Right ventricle myocardium inferior (tissue), 1 donor: ENCODE results near the gene MYCT1. TPM values are rescaled to one million over a fixed set of nuclear protein-coding genes. Genes with fewer than 3 reads are reported as not detected.

Experiments
- ATAC-seq: fragments of 200-7000 bp; cut with Tn5 transposase; one replicate; pipeline ENCODE4 v1.9.1; 2020; ENCODE audit warnings: mild to moderate bottlenecking, moderate library complexity
- DNase-seq: peaks from one replicate; pipeline ENCODE4 v3.0.0; 2021; ENCODE audit errors: missing footprints
- intact Hi-C: fragments of 100-400 bp; cut with DNase I; formaldehyde crosslinking; loops from one replicate; pipeline ENCODE4 v1.11.0; 2022
- total RNA-seq: library from RNA; stranded (reverse); fragmentation: NEBNext Ultra II Directional; extraction: Animal tissue kit (Norgen Biotek cat#: 25700); gene quantifications from one replicate; pipeline ENCODE4 v1.2.1, GENCODE V29; 2021
- donor health status: DM: no; HTN: yes; CAD: no; lungs with severe emphysema.

MYCT1 gene
- total RNA-seq, 1 donor from 2014 or later = 17.6 TPM

DNA sequence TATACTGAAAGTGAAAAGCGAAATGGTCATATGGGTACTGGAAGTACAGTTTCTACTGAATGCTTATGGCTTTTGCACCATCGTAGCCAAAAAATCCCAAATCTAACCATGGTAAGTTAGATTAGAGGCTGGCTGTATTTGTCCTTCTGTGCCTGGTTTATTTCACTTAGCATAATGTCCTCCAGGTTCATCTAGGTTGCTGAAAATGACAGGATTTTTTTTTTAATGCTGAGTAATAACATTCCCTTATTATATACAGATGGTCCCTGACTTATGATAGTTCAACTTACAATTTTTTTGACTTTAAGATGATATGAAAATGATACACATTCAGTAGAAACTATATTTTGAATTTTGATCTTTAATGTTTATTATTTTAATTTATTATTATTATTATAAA, 7.6 kb downstream of the MYCT1 start:
- no peak for ATAC-seq
- intact Hi-C loops = no loop called here
- DNase-seq = no peak

- no peak for DNase-seq
- intact Hi-C loops = no loop called here
- ATAC-seq = no peak
Observed at GRCh38 chr6:152716322-152716721, 18.6 kb downstream of the MYCT1 start.

DNA sequence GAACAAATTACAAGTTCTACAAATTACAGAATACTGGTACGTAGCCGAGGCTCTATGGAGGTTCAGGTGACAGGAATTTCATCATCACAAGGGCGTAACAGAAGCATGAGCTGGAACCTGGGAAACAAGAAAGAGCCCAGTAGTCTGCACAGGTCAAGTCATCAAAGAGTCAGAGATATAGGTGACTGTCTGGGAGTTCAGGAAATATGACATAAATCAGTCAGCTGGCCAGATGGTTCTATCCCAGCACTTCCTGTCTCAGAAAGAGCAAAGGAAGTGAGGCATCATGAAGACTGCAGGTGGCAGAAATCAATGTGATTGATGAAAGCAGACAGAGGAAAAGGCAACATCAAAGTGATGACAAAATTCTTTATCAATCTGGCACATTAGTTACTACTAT, 23.3 kb downstream of the MYCT1 start:
- ATAC-seq = no peak

GRCh38 chr6:152721956-152722355, 24.3 kb downstream of the MYCT1 start:
- DNase-seq (no peak), ATAC-seq (no peak)
- intact Hi-C loops = no loop called here

More for the DNA sequence above, 23.3 kb downstream of the MYCT1 start:
- DNase-seq = no peak
- intact Hi-C loops = no loop called here

GRCh38 chr6:152723398-152723797, 25.7 kb downstream of the MYCT1 start:
- intact Hi-C loops = no loop called here
- ATAC-seq = no peak
- DNase-seq = no peak

- DNase-seq = no peak
- intact Hi-C loops = no loop called here
- no peak for ATAC-seq
Observed at GRCh38 chr6:152726313-152726712, 28.6 kb downstream of the MYCT1 start.

- DNase-seq = no peak
- intact Hi-C loops = no loop called here
- no peak for ATAC-seq
Observed at GRCh38 chr6:152727507-152727906, 29.8 kb downstream of the MYCT1 start.

DNA sequence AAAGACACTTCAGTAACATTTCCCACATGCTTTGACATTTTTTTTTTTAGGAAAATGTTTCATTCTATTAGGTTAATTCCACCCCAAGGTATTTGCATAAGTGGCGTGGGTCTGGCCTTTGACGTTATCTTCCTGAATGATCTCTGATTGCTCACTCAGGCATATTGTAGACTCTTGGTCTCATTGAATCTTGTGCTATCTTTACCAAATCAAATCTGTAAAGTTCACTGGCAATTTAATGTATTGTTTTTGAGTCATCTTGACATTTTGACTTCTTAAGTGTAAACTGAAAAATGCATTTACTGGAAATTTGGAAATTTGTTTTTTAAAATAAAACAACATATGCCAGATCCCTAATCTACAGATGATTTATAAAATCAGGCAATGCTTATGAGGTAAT, 36.9 kb downstream of the MYCT1 start:
- DNase-seq (no peak), ATAC-seq (no peak)
- intact Hi-C loops = no loop called here

- ATAC-seq (no peak), DNase-seq (no peak)
- intact Hi-C loops = no loop called here
Observed at GRCh38 chr6:152736687-152737273, 39.1 kb downstream of the MYCT1 start.

DNA sequence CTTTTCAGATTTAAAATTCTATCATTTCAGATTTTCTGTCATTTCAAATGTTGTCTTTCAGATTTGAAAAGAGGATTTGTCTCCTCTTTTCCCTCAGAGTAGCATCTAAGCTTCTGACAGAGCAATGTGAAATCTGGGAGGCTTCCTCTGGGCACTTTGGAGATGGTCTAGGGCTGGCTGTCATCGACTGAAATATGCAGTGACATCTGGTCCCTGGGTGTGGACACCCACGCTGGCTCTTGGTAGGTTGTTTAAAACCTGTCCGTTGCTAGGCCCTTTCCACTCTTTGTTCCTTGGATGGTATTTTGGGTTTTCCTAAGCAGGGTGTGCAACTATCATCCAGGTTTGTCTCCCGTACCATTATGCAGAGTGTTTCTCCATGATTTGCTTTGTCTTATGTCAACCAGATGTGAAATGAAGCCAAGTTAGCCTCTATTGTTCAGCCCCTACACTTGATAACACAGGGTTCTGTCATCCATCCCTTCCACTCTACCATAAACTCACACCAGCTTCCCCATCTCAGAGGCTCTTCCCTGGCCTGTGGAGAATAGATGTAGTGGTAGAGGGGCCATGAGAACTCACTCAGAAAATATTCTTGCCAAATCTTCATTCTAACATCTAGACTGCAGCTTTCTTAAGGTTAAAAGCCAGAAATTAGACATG, 47.9 kb downstream of the MYCT1 start:
- DNase-seq (no peak), ATAC-seq (no peak)
- intact Hi-C loops = loop anchor here (5.0 kb wide), 1 partner anchor 202 kb away; no protein-coding TSS in a partner anchor

DNA sequence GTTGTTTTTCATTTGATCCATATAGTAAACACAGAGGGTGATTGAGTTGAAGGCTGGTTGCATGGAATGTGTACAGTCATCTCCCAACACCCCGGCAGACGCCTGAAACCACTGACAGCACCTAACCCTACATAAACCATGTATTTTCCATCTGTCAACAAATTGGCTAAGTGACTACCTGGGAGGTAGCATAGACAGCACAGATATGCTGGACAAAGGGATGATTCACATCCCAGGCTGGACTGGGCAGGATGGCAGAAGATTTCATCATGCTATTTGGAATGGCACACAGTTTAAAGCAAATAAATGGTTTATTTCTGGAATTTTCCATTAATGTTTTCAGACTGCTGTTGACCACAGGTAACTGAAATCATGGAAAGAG, 48.5 kb downstream of the MYCT1 start:
- DNase-seq (no peak), ATAC-seq (no peak)
- intact Hi-C loops = loop anchor here (5.0 kb wide), 1 partner anchor 201 kb away; no protein-coding TSS in a partner anchor

- ATAC-seq (no peak), DNase-seq (no peak)
- intact Hi-C loops = loop anchor here (5.0 kb wide), 1 partner anchor 198 kb away; no protein-coding TSS in a partner anchor
Observed at GRCh38 chr6:152748843-152749242, 51.1 kb downstream of the MYCT1 start.

GRCh38 chr6:152749336-152749735, 51.6 kb downstream of the MYCT1 start:
- no peak for DNase-seq
- intact Hi-C loops = loop anchor here (5.0 kb wide), 1 partner anchor 198 kb away; no protein-coding TSS in a partner anchor
- no peak for ATAC-seq

- intact Hi-C loops = no loop called here
- no peak for ATAC-seq
Observed at GRCh38 chr6:152750694-152751093, 53.0 kb downstream of the MYCT1 start, which contains the start of gene VIP. Gene VIP, plus strand, starts transcription at chr6:152750797. Its CDS starts 1,381 bp downstream, at chr6:152752178.

DNA sequence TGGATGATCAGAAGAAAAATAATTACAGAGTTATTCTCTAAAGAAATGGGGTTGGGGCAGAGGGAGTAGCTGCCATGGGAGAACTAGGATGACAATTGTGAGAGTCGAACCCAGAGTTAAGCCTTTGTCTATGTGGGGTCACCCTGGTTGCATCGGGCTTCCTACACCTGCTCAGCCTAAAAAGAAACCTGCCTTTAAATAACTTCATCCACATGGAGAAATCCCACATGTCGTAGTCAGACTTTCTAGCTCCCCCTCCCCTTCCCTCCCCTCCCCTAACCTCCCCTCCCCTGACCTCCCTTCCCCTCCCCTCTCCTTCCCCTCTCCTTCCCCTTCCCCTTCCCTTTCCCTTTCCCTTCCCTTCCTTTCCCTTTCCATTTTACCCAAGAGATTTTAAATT, 67.6 kb downstream of the MYCT1 start:
- intact Hi-C loops = no loop called here
- ATAC-seq = no peak
- no peak for DNase-seq

More at GRCh38 chr6:152750694-152751093, 53.0 kb downstream of the MYCT1 start, which contains the start of gene VIP:
- no peak for DNase-seq

- intact Hi-C loops = no loop called here
- ATAC-seq = no peak
- DNase-seq = no peak
Observed at GRCh38 chr6:152769159-152769558, 71.5 kb downstream of the MYCT1 start.

- intact Hi-C loops = no loop called here
- ATAC-seq = no peak
Observed at GRCh38 chr6:152769993-152770392, 72.3 kb downstream of the MYCT1 start.

DNA sequence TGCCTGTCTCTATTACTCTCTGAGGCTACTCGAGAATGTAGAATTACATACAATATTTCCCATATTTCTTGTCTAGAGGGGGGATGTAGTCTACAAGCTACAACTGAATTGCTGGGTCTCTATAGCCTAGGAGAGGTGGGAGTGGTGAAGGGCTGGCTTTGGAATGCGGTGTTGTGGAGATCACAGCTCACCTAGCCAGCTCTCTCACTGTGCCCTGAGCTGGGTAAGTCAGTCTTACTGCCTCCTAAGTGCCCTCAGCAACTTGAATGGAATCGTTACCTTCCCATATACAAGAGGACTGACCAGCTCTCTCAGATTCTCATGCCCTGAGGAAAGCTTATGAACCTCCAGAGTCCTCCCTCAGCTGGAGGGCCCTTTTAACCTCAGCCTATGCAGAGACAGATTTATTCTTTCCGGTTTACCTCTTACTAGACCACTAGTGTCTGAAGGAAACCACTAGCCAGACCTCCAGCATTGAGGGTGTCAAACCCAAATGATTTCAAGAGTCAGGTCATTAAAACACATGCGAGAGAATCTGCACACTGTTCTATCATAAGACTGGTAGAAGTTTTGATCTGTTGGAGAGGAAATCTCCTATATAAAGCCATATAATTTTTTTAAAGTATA, 73.5 kb downstream of the MYCT1 start:
- intact Hi-C loops = no loop called here
- DNase-seq (no peak), ATAC-seq (no peak)

More at GRCh38 chr6:152769993-152770392, 72.3 kb downstream of the MYCT1 start:
- no peak for DNase-seq
